GM12878 (cell line): ENCODE results near the gene ZSWIM6. TPM values are rescaled to one million over a fixed set of nuclear protein-coding genes. Genes with fewer than 3 reads are reported as not detected.

Experiments used
- ATAC-seq: fragments of 200-7000 bp; cut with Tn5 transposase; 3 replicates; pipeline ENCODE4 v1.9.1; 2020; ENCODE audit warnings: mild to moderate bottlenecking, moderate library complexity
- BruUV-seq: library from RNA; stranded (reverse); fragments of 400-500 nt; replicated peaks from 2 replicates; lab custom pipeline; 2021; lab: Mats Ljungman, UMichigan
- CTCF ChIA-PET: fragments of 300-600 bp; sonication (Branson Sonifier 250); formaldehyde crosslinking; extraction: SDS; loops from one replicate; lab custom pipeline; 2021; ENCODE audit warnings: inconsistent platforms; lab: Yijun Ruan, JAX
- POLR2A ChIA-PET: fragments of 350-600 bp; formaldehyde crosslinking; extraction: SDS; loops from one replicate; lab custom pipeline; 2021; ENCODE audit warnings: inconsistent platforms; lab: Charles Lee
- RAD21 ChIA-PET: fragments of 300-600 bp; sonication (Branson Sonifier 250); formaldehyde crosslinking; loops from one replicate; lab custom pipeline; 2023; ENCODE audit warnings: antibody characterized with exemption; ENCODE audit not compliant: unreplicated experiment; lab: Charles Lee
- SMC1A ChIA-PET: fragments of 300-600 bp; sonication (Branson Sonifier 250); formaldehyde crosslinking; loops from one replicate; lab custom pipeline; 2023; ENCODE audit not compliant: unreplicated experiment, uncharacterized antibody; lab: Charles Lee
- DNase-seq: peaks from one replicate; pipeline ENCODE4 v3.0.0-alpha.2; 2011; ENCODE audit warnings: low read depth, low spot score
- FAIRE-seq: peaks from 3 replicates; lab custom pipeline; 2011; peaks lifted over from hg19 to GRCh38; lab: Jason Lieb, UNC
- H2AFZ ChIP-seq: 2 replicates; pipeline ENCODE4 v1.6.0; 2011; ENCODE audit warnings: low read depth, low read length, control low read depth; ENCODE audit not compliant: control insufficient read depth
- H3K27ac ChIP-seq: 2 replicates; pipeline ENCODE4 v1.5.1; 2011; ENCODE audit warnings: control low read depth; ENCODE audit not compliant: control insufficient read depth, insufficient read depth
- H3K27me3 ChIP-seq, 2 experiments: replicated peaks in 1 of 2; 2 replicates each; pipeline versions ENCODE4 v1.6.0 to v1.6.1; 2011; ENCODE audit warnings: low read length in 1 of 2; ENCODE audit not compliant: control insufficient read depth in 2 of 2, insufficient read depth in 2 of 2
- H3K36me3 ChIP-seq, 2 experiments: 2 replicates each; pipeline ENCODE4 v1.5.1; 2011; ENCODE audit warnings: low read length in 1 of 2; ENCODE audit not compliant: control insufficient read depth in 2 of 2, insufficient read depth in 2 of 2
- H3K4me1 ChIP-seq: 2 replicates; pipeline ENCODE4 v1.6.1; 2011; ENCODE audit warnings: mild to moderate bottlenecking, low read length, moderate library complexity, mixed read lengths; ENCODE audit not compliant: control insufficient read depth, insufficient read depth
- H3K4me2 ChIP-seq: 2 replicates; pipeline ENCODE4 v1.6.0; 2011; ENCODE audit warnings: control low read depth; ENCODE audit not compliant: control insufficient read depth, insufficient read depth
- H3K4me3 ChIP-seq: fragments of 200-600 bp; sonication (generic); 2 replicates; pipeline ENCODE4 v1.5.1; 2016
- H3K79me2 ChIP-seq: 2 replicates; pipeline ENCODE4 v1.6.0; 2011; ENCODE audit warnings: low read length; ENCODE audit not compliant: control insufficient read depth, insufficient read depth
- H3K9ac ChIP-seq: 2 replicates; pipeline ENCODE4 v1.8.0; 2011; ENCODE audit warnings: low read length, control low read depth, mixed read lengths; ENCODE audit not compliant: control insufficient read depth, insufficient read depth
- H3K9me3 ChIP-seq: replicated peaks from 3 replicates; pipeline ENCODE4 v1.5.1; 2011; ENCODE audit warnings: mild to moderate bottlenecking, low read length; ENCODE audit not compliant: control insufficient read depth, insufficient read depth
- H4K20me1 ChIP-seq: 2 replicates; pipeline ENCODE4 v1.6.0; 2011; ENCODE audit not compliant: control insufficient read depth, insufficient read depth
- BCL3 ChIP-seq: IDR thresholded peaks from 2 replicates; pipeline ENCODE4 v1.6.1; 2011; ENCODE audit warnings: borderline replicate concordance, low read depth, mild to moderate bottlenecking, moderate library complexity, low read length; ENCODE audit not compliant: insufficient read depth, poor library complexity, severe bottlenecking
- GATAD2B ChIP-seq: fragments of 450-650 bp; conservative IDR thresholded peaks from 2 replicates; pipeline ENCODE4 v1.6.1; 2017; ENCODE audit warnings: low read depth, mild to moderate bottlenecking, moderate library complexity
- IKZF2 ChIP-seq, 2 experiments: fragments of 450-650 bp; IDR thresholded peaks; 2 replicates each; pipeline ENCODE4 v1.6.1; 2017; ENCODE audit warnings: mild to moderate bottlenecking in 2 of 2, moderate library complexity in 2 of 2
- MTA3 ChIP-seq: IDR thresholded peaks from 2 replicates; pipeline ENCODE4 v1.6.1; 2012; ENCODE audit warnings: low read length, inconsistent platforms, borderline replicate concordance
- NBN ChIP-seq: fragments of 450-650 bp; IDR thresholded peaks from 2 replicates; pipeline ENCODE4 v1.6.1; 2016
- POU2F2 ChIP-seq: IDR thresholded peaks from 3 replicates; pipeline ENCODE4 v1.6.1; 2011; ENCODE audit warnings: low read depth, mild to moderate bottlenecking, low read length, borderline replicate concordance
- YBX1 ChIP-seq: fragments of 450-650 bp; IDR thresholded peaks from 2 replicates; pipeline ENCODE4 v1.6.1; 2016; ENCODE audit warnings: antibody characterized with exemption
- ZNF384 ChIP-seq: IDR thresholded peaks from 2 replicates; pipeline ENCODE4 v1.6.1; 2012; ENCODE audit warnings: low read depth, mild to moderate bottlenecking, low read length, improper control_type of control experiment, borderline replicate concordance
- ZNF622 ChIP-seq: fragments of 450-650 bp; IDR thresholded peaks from 2 replicates; pipeline ENCODE4 v1.6.1; 2017; ENCODE audit warnings: mild to moderate bottlenecking, inconsistent platforms
- WGBS: methylation state at CpG from one replicate; pipeline ENCODE4 v1.1.6; 2016; ENCODE audit warnings: low lambda C conversion rate; ENCODE audit not compliant: insufficient replicate concordance, insufficient coverage; ENCODE audit errors: missing lambda C conversion rate; 5-methylcytosine and 5-hydroxymethylcytosine counted together
- in situ Hi-C: fragments of 300-500 bp; cut with MboI; formaldehyde crosslinking; loops from 9 replicates; pipeline ENCODE4 v1.14.3; 2018; ENCODE audit warnings: mixed read lengths
- intact Hi-C: fragments of 100-400 bp; cut with micrococcal nuclease; formaldehyde crosslinking; loops from one replicate; pipeline ENCODE4 v1.14.2; 2022; ENCODE audit not compliant: unreplicated experiment
- polyA plus RNA-seq, 11 experiments: library from polyadenylated mRNA; depleted of rRNA in 4 of 11; unstranded in 6 of 11; stranded (reverse) in 5 of 11; fragments of >200 nt; fragmentation: Nextera tagmentation in 4 of 11; fragmentation: Illumina TruSeq in 1 of 11; extraction: Ambion mirVana in 4 of 11; extraction: Trizol in 1 of 11; gene quantifications; 1 replicate in 1 of 11; 2 replicates in 10 of 11; pipeline versions ENCODE4 v1.2.1 to v1.2.3, GENCODE V29; 2011 to 2016; ENCODE audit warnings: inconsistent platforms in 2 of 11, missing spikeins in 2 of 11, low read depth in 1 of 11
- total RNA-seq, 4 experiments: library from RNA; depleted of rRNA in 3 of 4; stranded (reverse); fragments of >200 nt in 3 of 4; fragmentation: Illumina TruSeq in 1 of 4; extraction: Trizol in 1 of 4; gene quantifications; 2 replicates each; pipeline versions ENCODE4 v1.2.1 to v1.2.3, GENCODE V29; 2013 to 2021
- TF ChIP-seq, protein P1 (sequence below): fragments of 450-650 bp; IDR thresholded peaks from 2 replicates; pipeline ENCODE4 v1.6.1; 2014; ENCODE audit warnings: mild to moderate bottlenecking

ZSWIM6 gene
- total and polyA plus RNA-seq, 10 of the 15 experiments (the other 5 are each of a cell fraction or from before 2014, with no cell fraction given), result 0.53 to 6.2 (median 3.4) TPM

DNA sequence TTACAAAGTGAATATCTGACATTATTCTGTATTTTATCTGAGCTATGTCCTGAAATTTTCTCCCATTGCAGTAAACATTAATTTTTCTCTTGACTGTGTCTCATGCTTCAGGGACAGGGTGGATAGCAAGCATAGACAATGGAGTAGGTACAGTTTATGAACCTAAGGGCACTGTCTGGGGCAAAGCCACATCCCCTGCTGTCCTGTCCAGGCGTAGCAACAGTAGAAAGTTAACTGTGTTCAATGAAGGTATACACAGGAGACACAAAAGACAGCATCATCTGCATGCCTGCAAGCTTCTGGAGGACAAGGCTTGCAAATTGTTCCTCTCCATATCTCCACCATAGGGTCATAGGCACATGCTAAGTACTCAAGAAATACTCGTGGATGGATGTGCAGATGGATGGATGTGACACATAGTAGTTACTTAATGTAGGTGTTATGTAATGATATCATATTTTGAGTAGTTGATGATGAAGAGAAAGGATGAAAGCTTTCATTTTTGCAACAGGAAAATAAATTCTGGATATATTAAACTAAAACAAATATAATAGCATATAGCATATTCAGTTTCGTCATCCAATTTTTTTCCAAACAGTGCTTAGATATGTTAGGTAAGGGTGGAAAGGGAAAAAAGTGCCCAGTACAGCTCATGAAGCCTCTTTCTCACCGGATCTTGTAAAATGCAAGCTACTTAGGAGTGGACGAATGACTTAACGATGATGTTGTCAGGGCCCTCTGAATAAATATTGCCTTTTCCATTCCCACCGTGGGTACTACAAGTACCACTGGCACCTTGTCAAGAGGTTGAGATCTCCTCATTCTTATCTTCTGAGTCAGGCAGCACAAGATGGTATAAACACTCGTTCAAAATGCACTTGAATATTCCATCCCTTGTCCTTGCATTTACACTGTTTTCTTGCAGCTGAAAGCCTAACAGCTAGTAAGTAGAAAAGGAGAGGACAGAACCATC lies 19.9 kb upstream of the ZSWIM6 start:
- FAIRE-seq, result no peak
- ChIA-PET CTCF (no interaction called here), POLR2A (no interaction called here), RAD21 (no interaction called here), SMC1A (interaction anchor here (1.2 kb wide), 1 partner anchor 8 kb away, joined by 6 read pairs; no protein-coding TSS in a partner anchor)
- H3K79me2 ChIP-seq, result no peaks in the 10 kb centered on the region
- intact Hi-C loops (no loop called here), in situ Hi-C loops (no loop called here)
- peak; percentile 52; the same call in 2 of the 3 replicates for ATAC-seq
- no peak for TF ChIP-seq NBN
- TF ChIP-seq, protein P1, sequence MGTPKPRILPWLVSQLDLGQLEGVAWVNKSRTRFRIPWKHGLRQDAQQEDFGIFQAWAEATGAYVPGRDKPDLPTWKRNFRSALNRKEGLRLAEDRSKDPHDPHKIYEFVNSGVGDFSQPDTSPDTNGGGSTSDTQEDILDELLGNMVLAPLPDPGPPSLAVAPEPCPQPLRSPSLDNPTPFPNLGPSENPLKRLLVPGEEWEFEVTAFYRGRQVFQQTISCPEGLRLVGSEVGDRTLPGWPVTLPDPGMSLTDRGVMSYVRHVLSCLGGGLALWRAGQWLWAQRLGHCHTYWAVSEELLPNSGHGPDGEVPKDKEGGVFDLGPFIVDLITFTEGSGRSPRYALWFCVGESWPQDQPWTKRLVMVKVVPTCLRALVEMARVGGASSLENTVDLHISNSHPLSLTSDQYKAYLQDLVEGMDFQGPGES, result no peak
- TF ChIP-seq YBX1, result no peak
- TF ChIP-seq IKZF2 (IDR thresholded peaks at IDR 0.05), result no peak
- TF ChIP-seq GATAD2B, result no peak
- TF ChIP-seq ZNF384, result no peak
- TF ChIP-seq MTA3, result no peak
- no peak for TF ChIP-seq POU2F2
- TF ChIP-seq ZNF622, result no peak
- no peak for TF ChIP-seq BCL3
- BruUV-seq, result no TSS peak
- WGBS, result 55% methylated on average over 8 of the region's 8 CpGs
- 0 out of 4 replicates have a peak, but pooled peaks cover 0 to 2% of the 10 kb centered on the region in 2 experiments for H3K27me3 ChIP-seq
- no peaks in the 10 kb centered on the region for H3K9me3 ChIP-seq
- no peak overlapping the region for H3K4me3 ChIP-seq
- no peaks in the 10 kb centered on the region for H4K20me1 ChIP-seq
- no peak overlapping the region for H3K9ac ChIP-seq
- no peak overlapping the region for H3K4me2 ChIP-seq
- no peak overlapping the region for H3K27ac ChIP-seq
- no peak for DNase-seq
- H3K4me1 ChIP-seq, result peaks cover 4% of the 10 kb centered on the region
- H3K36me3 ChIP-seq, result no peaks in the 10 kb centered on the region
- no peak overlapping the region for H2AFZ ChIP-seq
